Measurements from ENCODE around the gene CALD1.

The CALD1 gene

GRCh38 chr7:134916171-134916883 lies 136.9 kb downstream of the CALD1 start:
- TF ChIP-seq ISL1 (CRISPR knock-in tag; IDR thresholded peaks at IDR 0.05) (peak; percentile 73), ARNTL (CRISPR knock-in tag; IDR thresholded peaks at IDR 0.05; ENCODE audit: borderline replicate concordance, low read depth) (no peak)
- peak; percentile 9; the same call in 2 of the 3 replicates for ATAC-seq

- TF ChIP-seq PPARA (CRISPR knock-in tag; IDR thresholded peaks at IDR 0.05; ENCODE audit: borderline replicate concordance): no peak
- TF ChIP-seq ZNF70 (CRISPR knock-in tag; IDR thresholded peaks at IDR 0.05): no peak
- ATAC-seq: peak; percentile 50
These were observed 139.8 kb downstream of the CALD1 start for GRCh38 chr7:134919240-134919641.

DNA sequence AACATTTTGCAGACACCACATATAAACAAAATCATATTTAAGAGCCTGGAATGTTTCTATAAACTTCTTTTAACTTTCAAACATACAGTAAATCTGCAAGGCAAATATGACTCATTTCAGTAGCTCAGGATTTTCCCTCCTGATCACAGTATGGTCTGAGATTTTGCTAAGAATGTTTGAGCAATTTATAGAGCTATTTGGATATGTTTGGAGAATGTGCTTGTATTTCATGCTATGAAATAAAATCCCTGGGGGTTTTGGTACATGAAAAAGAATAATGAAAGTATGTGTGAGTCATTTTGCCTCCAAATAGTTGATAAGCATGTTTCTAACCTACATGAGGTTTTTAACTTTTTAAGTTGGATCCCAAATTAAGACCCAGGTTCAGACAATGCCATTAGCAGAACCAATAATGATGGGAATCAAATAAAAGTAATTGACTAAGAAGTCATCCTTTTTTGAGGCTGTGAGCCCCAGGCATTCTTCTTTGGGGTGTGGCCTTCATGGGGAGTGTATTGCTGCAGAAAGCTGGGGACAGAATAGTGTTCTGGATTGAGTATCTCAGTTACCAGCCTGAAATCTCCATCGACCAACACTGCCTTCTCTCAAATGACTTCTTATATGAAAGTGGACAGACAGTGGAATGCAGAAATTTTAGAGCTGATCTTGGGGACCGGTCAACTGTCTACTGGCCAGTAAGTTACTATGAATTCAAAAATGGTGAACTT lies 140.8 kb downstream of the CALD1 start:
- ATAC-seq: peak; percentile 78
- TF ChIP-seq ESRRG (CRISPR knock-in tag; IDR thresholded peaks at IDR 0.05): no peak
- TF ChIP-seq POU6F1 (CRISPR knock-in tag; IDR thresholded peaks at IDR 0.05; ENCODE audit: borderline replicate concordance, low read depth): 0 out of 2 replicates have a peak, but pooled peaks have one; percentile 13
- TF ChIP-seq ISL1 (CRISPR knock-in tag; IDR thresholded peaks at IDR 0.05): peak; percentile 71
- no peak for TF ChIP-seq BACH2 (CRISPR knock-in tag; IDR thresholded peaks at IDR 0.05; ENCODE audit: borderline replicate concordance)

GRCh38 chr7:134922720-134923704 lies 143.6 kb downstream of the CALD1 start:
- no peak for ATAC-seq

More at GRCh38 chr7:134922720-134923704, 143.6 kb downstream of the CALD1 start:
- no peak for TF ChIP-seq ESRRG (CRISPR knock-in tag; IDR thresholded peaks at IDR 0.05)
- TF ChIP-seq TOX (CRISPR knock-in tag; IDR thresholded peaks at IDR 0.05; ENCODE audit: borderline replicate concordance): no peak
- TF ChIP-seq ARNTL (CRISPR knock-in tag; IDR thresholded peaks at IDR 0.05; ENCODE audit: borderline replicate concordance, low read depth): no peak
- TF ChIP-seq, protein P1, sequence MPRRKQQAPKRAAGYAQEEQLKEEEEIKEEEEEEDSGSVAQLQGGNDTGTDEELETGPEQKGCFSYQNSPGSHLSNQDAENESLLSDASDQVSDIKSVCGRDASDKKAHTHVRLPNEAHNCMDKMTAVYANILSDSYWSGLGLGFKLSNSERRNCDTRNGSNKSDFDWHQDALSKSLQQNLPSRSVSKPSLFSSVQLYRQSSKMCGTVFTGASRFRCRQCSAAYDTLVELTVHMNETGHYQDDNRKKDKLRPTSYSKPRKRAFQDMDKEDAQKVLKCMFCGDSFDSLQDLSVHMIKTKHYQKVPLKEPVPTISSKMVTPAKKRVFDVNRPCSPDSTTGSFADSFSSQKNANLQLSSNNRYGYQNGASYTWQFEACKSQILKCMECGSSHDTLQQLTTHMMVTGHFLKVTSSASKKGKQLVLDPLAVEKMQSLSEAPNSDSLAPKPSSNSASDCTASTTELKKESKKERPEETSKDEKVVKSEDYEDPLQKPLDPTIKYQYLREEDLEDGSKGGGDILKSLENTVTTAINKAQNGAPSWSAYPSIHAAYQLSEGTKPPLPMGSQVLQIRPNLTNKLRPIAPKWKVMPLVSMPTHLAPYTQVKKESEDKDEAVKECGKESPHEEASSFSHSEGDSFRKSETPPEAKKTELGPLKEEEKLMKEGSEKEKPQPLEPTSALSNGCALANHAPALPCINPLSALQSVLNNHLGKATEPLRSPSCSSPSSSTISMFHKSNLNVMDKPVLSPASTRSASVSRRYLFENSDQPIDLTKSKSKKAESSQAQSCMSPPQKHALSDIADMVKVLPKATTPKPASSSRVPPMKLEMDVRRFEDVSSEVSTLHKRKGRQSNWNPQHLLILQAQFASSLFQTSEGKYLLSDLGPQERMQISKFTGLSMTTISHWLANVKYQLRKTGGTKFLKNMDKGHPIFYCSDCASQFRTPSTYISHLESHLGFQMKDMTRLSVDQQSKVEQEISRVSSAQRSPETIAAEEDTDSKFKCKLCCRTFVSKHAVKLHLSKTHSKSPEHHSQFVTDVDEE (CRISPR knock-in tag; IDR thresholded peaks at IDR 0.05): no peak
- no peak for TF ChIP-seq CSRNP3 (CRISPR knock-in tag; IDR thresholded peaks at IDR 0.05)
- TF ChIP-seq POU6F1 (CRISPR knock-in tag; IDR thresholded peaks at IDR 0.05; ENCODE audit: borderline replicate concordance, low read depth): no peak
- TF ChIP-seq, protein P2, sequence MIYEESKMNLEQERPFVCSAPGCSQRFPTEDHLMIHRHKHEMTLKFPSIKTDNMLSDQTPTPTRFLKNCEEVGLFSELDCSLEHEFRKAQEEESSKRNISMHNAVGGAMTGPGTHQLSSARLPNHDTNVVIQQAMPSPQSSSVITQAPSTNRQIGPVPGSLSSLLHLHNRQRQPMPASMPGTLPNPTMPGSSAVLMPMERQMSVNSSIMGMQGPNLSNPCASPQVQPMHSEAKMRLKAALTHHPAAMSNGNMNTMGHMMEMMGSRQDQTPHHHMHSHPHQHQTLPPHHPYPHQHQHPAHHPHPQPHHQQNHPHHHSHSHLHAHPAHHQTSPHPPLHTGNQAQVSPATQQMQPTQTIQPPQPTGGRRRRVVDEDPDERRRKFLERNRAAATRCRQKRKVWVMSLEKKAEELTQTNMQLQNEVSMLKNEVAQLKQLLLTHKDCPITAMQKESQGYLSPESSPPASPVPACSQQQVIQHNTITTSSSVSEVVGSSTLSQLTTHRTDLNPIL (CRISPR knock-in tag; IDR thresholded peaks at IDR 0.05; ENCODE audit: low read depth): no peak
- TF ChIP-seq ISL1 (CRISPR knock-in tag; IDR thresholded peaks at IDR 0.05): no peak
- TF ChIP-seq RARB (CRISPR knock-in tag; IDR thresholded peaks at IDR 0.05): no peak
- TF ChIP-seq ZFP3 (CRISPR knock-in tag; IDR thresholded peaks at IDR 0.05): no peak
- no peak for TF ChIP-seq ZNF565 (CRISPR knock-in tag; conservative IDR thresholded peaks at IDR 0.05; ENCODE audit: low read depth)
- no peak for TF ChIP-seq OSR1 (CRISPR knock-in tag; IDR thresholded peaks at IDR 0.05)

All from SK-N-SH treated with all-trans-retinoic acid at 6 μM for 48 hours (cell line).